Sciatic nerve (tissue), 2 donors: Measurements from ENCODE around the gene DOC2B. TPM values are rescaled to one million over a fixed set of nuclear protein-coding genes. Genes with fewer than 3 reads are reported as not detected.

Experiments
- ATAC-seq: fragments of 200-7000 bp; cut with Tn5 transposase; one replicate; pipeline ENCODE4 v1.9.1; 2020; ENCODE audit warnings: mild to moderate bottlenecking, moderate library complexity
- DNase-seq: peaks from one replicate; pipeline ENCODE4 v3.0.0-alpha.2; 2020; ENCODE audit warnings: low spot score
- intact Hi-C: fragments of 100-400 bp; cut with DNase I; formaldehyde crosslinking; loops from one replicate; pipeline ENCODE4 v1.14.2; 2022
- total RNA-seq: library from RNA; stranded (reverse); fragmentation: NEBNext Ultra II Directional; extraction: Animal tissue kit (Norgen Biotek cat#: 25700); gene quantifications from one replicate; pipeline ENCODE4 v1.2.1, GENCODE V29; 2021
- donor health status: DM: no; HTN: no; CAD: no.
- donor health status: DM: no; HTN: no; CAD: no.

The DOC2B gene
- total RNA-seq, 1 donor from 2014 or later = 27.2 TPM

GRCh38 chr17:194828-195602, 13.6 kb upstream of the DOC2B start:
- intact Hi-C loops = no loop called here
- DNase-seq (no peak), ATAC-seq (no peak)

GRCh38 chr17:193841-194806, 12.7 kb upstream of the DOC2B start:
- DNase-seq (no peak), ATAC-seq (no peak)
- intact Hi-C loops = no loop called here

GRCh38 chr17:193426-193810, 12.0 kb upstream of the DOC2B start:
- intact Hi-C loops = no loop called here
- DNase-seq (no peak), ATAC-seq (no peak)

- ATAC-seq (no peak), DNase-seq (no peak)
- intact Hi-C loops = no loop called here
These were observed 11.4 kb upstream of the DOC2B start for GRCh38 chr17:192666-193425.

GRCh38 chr17:189444-189843, 8.0 kb upstream of the DOC2B start:
- ATAC-seq (no peak), DNase-seq (no peak)
- intact Hi-C loops = no loop called here

- no peak for DNase-seq
These were observed 5.7 kb upstream of the DOC2B start for GRCh38 chr17:187130-187529.

GRCh38 chr17:185445-186138, 4.1 kb upstream of the DOC2B start:
- intact Hi-C loops = no loop called here
- ATAC-seq = no peak
- DNase-seq = no peak

More at GRCh38 chr17:187130-187529, 5.7 kb upstream of the DOC2B start:
- ATAC-seq = no peak
- intact Hi-C loops = no loop called here

GRCh38 chr17:183021-183420, 1.6 kb upstream of the DOC2B start:
- intact Hi-C loops = no loop called here
- DNase-seq = no peak
- no peak for ATAC-seq

- DNase-seq (no peak), ATAC-seq (peak; percentile 55)
- intact Hi-C loops = no loop called here
These were observed 751 bp upstream of the DOC2B start for GRCh38 chr17:182050-182751.

- DNase-seq (no peak), ATAC-seq (peak; percentile 4)
- intact Hi-C loops = no loop called here
These were observed 837 bp downstream of the DOC2B start for GRCh38 chr17:180381-181244.

GRCh38 chr17:179781-180380, 1.6 kb downstream of the DOC2B start:
- peak; percentile 6 for ATAC-seq
- intact Hi-C loops = no loop called here

GRCh38 chr17:179066-179432, 2.4 kb downstream of the DOC2B start:
- intact Hi-C loops = no loop called here

More at GRCh38 chr17:179781-180380, 1.6 kb downstream of the DOC2B start:
- DNase-seq = no peak

GRCh38 chr17:178292-179065, 3.0 kb downstream of the DOC2B start:
- no peak for ATAC-seq
- intact Hi-C loops = no loop called here
- DNase-seq = no peak

More at GRCh38 chr17:179066-179432, 2.4 kb downstream of the DOC2B start:
- no peak for DNase-seq
- peak; percentile 27 for ATAC-seq

GRCh38 chr17:177762-178161, 3.7 kb downstream of the DOC2B start:
- intact Hi-C loops = no loop called here
- DNase-seq (no peak), ATAC-seq (no peak)

GRCh38 chr17:177155-177554, 4.3 kb downstream of the DOC2B start:
- intact Hi-C loops = no loop called here
- ATAC-seq = no peak

More at GRCh38 chr17:177155-177554, 4.3 kb downstream of the DOC2B start:
- no peak for DNase-seq
